HG02610 (cell line): ENCODE results near the gene SLC2A4.
A peak's percentile ranks its signal among the peaks of the same experiment; 100 is the strongest.
"Not testable (repeated sequence)": the region's sequence is repeated elsewhere in the genome, so short reads cannot be mapped to it uniquely, and the experiment has no call there.

ENCODE experiments used
- ATAC-seq: cut with Tn5 transposase; IDR thresholded peaks from one replicate; pipeline ENCODE4 v1.9.1; 2021; ENCODE audit warnings: mild to moderate bottlenecking, moderate library complexity; ENCODE audit not compliant: unreplicated experiment

SLC2A4 gene

DNA sequence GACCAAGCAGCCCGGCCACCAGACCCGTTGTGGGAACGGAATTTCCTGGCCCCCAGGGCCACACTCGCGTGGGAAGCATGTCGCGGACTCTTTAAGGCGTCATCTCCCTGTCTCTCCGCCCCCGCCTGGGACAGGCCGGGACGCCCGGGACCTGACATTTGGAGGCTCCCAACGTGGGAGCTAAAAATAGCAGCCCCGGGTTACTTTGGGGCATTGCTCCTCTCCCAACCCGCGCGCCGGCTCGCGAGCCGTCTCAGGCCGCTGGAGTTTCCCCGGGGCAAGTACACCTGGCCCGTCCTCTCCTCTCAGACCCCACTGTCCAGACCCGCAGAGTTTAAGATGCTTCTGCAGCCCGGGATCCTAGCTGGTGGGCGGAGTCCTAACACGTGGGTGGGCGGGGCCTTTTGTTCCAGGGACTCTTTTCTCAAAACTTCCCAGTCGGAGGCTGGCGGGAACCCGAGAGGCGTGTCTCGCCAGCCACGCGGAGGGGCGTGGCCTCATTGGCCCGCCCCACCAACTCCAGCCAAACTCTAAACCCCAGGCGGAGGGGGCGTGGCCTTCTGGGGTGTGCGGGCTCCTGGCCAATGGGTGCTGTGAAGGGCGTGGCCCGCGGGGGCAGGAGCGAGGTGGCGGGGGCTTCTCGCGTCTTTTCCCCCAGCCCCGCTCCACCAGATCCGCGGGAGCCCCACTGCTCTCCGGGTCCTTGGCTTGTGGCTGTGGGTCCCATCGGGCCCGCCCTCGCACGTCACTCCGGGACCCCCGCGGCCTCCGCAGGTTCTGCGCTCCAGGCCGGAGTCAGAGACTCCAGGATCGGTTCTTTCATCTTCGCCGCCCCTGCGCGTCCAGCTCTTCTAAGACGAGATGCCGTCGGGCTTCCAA lies at the start of gene SLC2A4:
SLC2A4 (plus strand) TSS at position 645 of the 879 bp plus-strand sequence; CDS start at position 862, 217 bp downstream.
- no peak for ATAC-seq

GRCh38 chr17:7232114-7232513 lies 49.4 kb upstream of the SLC2A4 start:
- ATAC-seq, result no peak

DNA sequence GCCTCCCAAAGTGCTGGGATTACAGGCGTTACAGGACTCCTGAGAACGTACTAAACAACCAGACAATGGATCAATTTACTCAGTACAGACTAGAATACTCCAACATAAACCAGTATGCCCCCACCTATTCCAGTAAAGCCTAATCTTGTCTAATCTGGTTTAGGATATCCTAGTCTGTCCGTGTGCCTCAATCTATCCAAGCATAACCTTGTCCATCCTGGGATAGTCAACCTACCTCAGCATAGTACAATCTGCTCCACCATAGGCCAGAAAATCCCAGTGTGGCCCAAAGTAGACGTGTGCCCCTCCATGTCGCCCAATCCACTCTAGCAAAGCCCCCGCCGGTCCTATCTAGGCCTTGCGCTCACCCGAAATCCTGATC lies 47.8 kb upstream of the SLC2A4 start:
- no peak for ATAC-seq

GRCh38 chr17:7234083-7234951 lies 47.2 kb upstream of the SLC2A4 start, which contains the start of gene DVL2:
DVL2 (minus strand) TSS chr17:7234517; CDS start chr17:7234262, 255 bp downstream.
- ATAC-seq, result peak; percentile 54

DNA sequence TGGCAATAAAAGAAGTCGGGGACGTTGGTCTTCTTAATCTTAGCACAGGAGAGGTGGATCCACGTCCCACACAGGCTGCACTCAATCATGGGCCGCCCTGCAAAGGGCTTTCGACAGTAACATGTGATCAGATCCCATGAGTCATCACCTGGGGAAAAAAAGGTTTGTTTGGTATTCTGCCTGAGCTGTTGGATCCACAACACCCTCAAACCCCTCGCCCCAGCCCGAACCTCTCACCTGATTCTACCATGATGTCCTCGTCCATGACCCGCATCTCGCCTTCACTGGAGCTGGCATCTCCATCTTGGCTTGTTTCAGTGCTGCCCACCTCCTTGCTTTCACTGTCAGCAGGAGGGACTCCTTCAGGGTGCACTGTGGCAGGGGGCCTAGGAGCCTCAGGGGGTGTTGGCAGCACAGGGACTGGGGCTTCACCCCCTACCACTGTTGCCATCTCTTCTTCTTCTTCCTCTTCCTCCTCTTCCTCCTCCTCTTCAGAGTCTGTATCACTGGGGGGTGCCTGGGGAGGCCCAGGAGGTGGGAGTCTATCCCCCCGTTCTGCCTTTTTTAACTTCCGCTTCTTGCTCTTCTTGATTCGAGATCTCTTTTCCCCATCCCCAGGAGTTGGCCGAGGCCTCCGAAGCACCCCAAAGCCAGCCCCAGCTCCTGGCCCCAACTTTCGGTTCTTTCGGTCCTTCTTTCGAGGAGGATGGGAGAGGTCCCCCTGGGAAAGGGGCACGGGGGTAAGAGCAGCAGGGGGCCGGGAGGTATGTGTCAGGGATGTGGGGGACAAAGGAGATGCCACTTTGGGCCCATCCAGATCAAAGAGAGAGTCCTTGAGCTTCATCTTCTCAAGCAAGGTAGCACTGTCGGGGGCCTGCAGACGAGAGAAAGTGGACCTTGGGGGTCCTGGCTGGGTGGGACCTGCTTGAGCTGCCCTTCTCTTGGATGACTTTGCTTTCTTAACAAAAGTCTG lies 45.5 kb upstream of the SLC2A4 start:
- no peak for ATAC-seq

GRCh38 chr17:7236808-7237207 lies 44.7 kb upstream of the SLC2A4 start:
- ATAC-seq, result no peak

DNA sequence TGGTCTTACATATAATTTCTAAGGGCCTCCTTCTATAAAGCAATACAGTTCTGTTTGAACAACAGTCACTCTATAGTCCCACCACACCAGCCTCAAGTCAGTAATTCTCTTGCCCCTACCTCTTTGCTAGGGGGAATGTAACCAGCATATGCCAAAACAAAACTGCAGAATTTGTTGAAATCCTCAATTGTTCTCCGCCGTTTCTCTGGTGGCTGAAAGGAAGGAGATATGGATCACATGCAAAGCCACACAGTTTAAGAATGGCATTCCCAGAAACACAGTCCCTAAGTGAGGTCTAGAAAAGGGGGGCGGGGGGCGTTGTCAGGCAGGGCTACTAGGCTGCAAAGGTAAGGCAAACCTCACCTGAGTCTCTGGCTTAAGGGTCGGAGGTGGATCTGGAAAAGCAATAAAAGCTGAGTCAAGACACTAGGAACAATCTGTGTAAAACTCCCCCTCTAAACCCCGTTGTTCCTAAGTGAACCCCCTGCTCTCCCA lies 44.2 kb upstream of the SLC2A4 start:
- ATAC-seq, result no peak

- ATAC-seq, result peak; percentile 21
These were observed 43.6 kb upstream of the SLC2A4 start for GRCh38 chr17:7237761-7238419.

- ATAC-seq, result no peak
These were observed 43.0 kb upstream of the SLC2A4 start for GRCh38 chr17:7238420-7239090.

GRCh38 chr17:7239091-7240027 lies 42.2 kb upstream of the SLC2A4 start, which contains the start of gene PHF23:
PHF23 (minus strand) TSS chr17:7239457; CDS start chr17:7239279, 178 bp downstream.
- ATAC-seq, result peak; percentile 42

DNA sequence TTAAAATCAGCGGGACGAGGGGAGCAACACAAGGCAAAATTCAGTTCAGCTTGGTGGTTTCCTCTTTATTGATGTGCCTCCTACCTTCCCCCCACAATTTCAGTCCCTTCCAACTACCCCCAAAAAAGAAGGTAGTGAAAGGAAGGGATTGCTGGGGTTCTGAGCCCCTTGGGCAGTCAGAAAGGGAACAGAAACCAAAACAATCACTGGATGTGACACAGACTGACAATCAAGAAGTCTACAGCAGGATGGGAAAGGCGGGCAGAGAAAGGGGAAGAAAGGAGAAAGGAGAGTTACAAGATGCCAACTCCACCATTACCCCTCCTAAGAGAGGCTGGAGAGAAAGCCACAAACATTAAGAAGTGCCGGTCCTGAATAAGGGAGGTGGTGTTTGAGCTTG lies 41.1 kb upstream of the SLC2A4 start:
- no peak for ATAC-seq

GRCh38 chr17:7241090-7241733 lies 40.3 kb upstream of the SLC2A4 start:
- no peak for ATAC-seq

- peak; percentile 25 for ATAC-seq
These were observed 39.5 kb upstream of the SLC2A4 start, which contains the start of gene GABARAP for GRCh38 chr17:7241783-7242716. GABARAP (minus strand) TSS chr17:7242449; CDS start chr17:7242330, 119 bp downstream.

GRCh38 chr17:7242717-7243452 lies 38.6 kb upstream of the SLC2A4 start:
- peak; percentile 33 for ATAC-seq

GRCh38 chr17:7243453-7243729 lies 38.1 kb upstream of the SLC2A4 start:
- no peak for ATAC-seq

DNA sequence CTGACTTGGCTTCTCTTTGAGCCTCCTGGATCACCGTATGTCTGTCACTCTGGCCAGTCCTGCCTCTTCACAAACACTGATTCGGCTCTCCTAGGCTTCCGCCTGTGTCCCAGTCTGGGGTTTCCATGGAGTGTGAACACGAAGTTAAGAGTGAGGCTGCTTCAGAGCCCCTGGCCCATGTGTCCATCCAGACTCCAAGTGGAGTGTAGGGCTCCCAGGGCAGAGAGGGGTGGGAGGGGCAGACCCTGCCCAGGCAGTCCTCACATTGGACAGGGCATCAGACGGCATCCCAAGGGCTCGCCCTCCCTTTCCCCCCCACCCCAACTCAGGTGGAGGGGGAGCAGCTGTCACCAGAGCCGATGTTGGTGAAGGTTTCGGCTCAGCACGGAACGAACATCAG lies 37.7 kb upstream of the SLC2A4 start:
- ATAC-seq, result not testable (repeated sequence)
